Measurements from ENCODE around the gene CLEC4E. TPM values are rescaled to one million over a fixed set of nuclear protein-coding genes. Genes with fewer than 3 reads are reported as not detected.

The CLEC4E gene
- total RNA-seq, 1 donor from 2014 or later = not detected

DNA sequence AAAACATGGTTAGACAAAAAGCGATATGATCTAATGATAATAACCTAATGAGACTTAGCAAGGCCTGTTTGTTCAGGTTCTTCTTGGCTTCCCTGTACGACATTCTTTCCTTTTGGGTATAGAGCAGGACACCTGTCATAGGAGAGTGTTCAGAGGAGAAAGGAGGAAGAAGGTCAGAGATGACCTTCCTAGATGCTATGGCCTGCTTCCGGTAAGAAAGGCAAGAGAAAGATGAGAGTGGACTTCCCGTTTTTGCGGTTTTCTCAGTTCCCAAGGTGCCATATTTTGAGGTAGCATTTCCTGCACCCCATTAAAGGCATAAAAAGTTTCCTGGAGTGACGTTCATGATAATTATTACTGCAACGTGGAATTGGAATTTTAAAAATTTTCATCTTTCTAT is 8.7 kb downstream of the CLEC4E start:
- TF ChIP-seq, protein P1, sequence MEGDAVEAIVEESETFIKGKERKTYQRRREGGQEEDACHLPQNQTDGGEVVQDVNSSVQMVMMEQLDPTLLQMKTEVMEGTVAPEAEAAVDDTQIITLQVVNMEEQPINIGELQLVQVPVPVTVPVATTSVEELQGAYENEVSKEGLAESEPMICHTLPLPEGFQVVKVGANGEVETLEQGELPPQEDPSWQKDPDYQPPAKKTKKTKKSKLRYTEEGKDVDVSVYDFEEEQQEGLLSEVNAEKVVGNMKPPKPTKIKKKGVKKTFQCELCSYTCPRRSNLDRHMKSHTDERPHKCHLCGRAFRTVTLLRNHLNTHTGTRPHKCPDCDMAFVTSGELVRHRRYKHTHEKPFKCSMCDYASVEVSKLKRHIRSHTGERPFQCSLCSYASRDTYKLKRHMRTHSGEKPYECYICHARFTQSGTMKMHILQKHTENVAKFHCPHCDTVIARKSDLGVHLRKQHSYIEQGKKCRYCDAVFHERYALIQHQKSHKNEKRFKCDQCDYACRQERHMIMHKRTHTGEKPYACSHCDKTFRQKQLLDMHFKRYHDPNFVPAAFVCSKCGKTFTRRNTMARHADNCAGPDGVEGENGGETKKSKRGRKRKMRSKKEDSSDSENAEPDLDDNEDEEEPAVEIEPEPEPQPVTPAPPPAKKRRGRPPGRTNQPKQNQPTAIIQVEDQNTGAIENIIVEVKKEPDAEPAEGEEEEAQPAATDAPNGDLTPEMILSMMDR (IDR thresholded peaks at IDR 0.05; ENCODE audit: insufficient read depth, low read length, severe bottlenecking) = no peak
- no peak for DNase-seq (ENCODE audit: low read depth)
- Histone ChIP-seq H3K36me3 (ENCODE audit: control insufficient read depth, insufficient read depth, low read length) (no peaks in the 10 kb centered on the region), H3K27me3 (ENCODE audit: control insufficient read depth, insufficient read depth, low read length) (no peaks in the 10 kb centered on the region), H3K4me3 (ENCODE audit: low read depth, low read length) (no peak overlapping the region)
- no peak for FAIRE-seq

- Histone ChIP-seq H3K4me3 (ENCODE audit: low read depth, low read length) (no peak overlapping the region), H3K27me3 (ENCODE audit: control insufficient read depth, insufficient read depth, low read length) (no peaks in the 10 kb centered on the region), H3K36me3 (ENCODE audit: control insufficient read depth, insufficient read depth, low read length) (no peaks in the 10 kb centered on the region)
- TF ChIP-seq, protein P1 (IDR thresholded peaks at IDR 0.05; ENCODE audit: insufficient read depth, low read length, severe bottlenecking) = no peak
- DNase-seq (ENCODE audit: low read depth) = no peak
- no peak for FAIRE-seq
These were observed 13.2 kb downstream of the CLEC4E start for GRCh38 chr12:8527250-8528130.

DNA sequence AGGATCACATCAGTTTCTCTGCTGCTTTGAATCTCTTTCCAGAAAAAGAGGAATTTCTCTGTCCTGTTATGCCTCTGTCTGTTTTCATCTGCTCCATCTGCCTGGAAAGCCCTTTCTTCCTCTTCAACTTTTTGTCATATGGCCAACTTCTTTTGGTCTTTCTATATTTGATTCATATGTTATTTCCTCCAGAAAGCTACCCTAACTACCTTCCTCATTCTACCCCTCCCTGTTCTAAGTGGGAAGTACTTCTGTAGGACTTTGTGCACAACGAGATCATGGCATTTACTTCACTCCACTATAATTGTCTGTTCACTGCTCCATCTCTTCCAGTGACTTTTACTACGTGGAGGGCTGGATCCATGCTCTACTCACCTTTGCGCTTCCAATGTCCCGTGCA is 21.5 kb downstream of the CLEC4E start:
- TF ChIP-seq, protein P1 (IDR thresholded peaks at IDR 0.05; ENCODE audit: insufficient read depth, low read length, severe bottlenecking) = no peak
- Histone ChIP-seq H3K4me3 (ENCODE audit: low read depth, low read length) (no peak overlapping the region), H3K36me3 (ENCODE audit: control insufficient read depth, insufficient read depth, low read length) (no peaks in the 10 kb centered on the region), H3K27me3 (ENCODE audit: control insufficient read depth, insufficient read depth, low read length) (no peaks in the 10 kb centered on the region)
- FAIRE-seq = no peak
- no peak for DNase-seq (ENCODE audit: low read depth)

GRCh38 chr12:8517971-8518370 is 22.7 kb downstream of the CLEC4E start:
- H3K36me3 ChIP-seq (ENCODE audit: control insufficient read depth, insufficient read depth, low read length) = no peaks in the 10 kb centered on the region
- TF ChIP-seq, protein P1 (IDR thresholded peaks at IDR 0.05; ENCODE audit: insufficient read depth, low read length, severe bottlenecking) = no peak

GRCh38 chr12:8513256-8513655 is 27.4 kb downstream of the CLEC4E start, which contains the start of gene CLEC4D:
CLEC4D (plus strand) TSS chr12:8513503; CDS start chr12:8513733, 230 bp downstream.
- FAIRE-seq (no peak), DNase-seq (ENCODE audit: low read depth) (no peak)
- H3K4me3 ChIP-seq (ENCODE audit: low read depth, low read length) = no peak within 1 kb of the TSS
- TF ChIP-seq, protein P1 (IDR thresholded peaks at IDR 0.05; ENCODE audit: insufficient read depth, low read length, severe bottlenecking) = no peak
- H3K27me3 ChIP-seq (ENCODE audit: control insufficient read depth, insufficient read depth, low read length) = no peaks in the 10 kb centered on the region
- H3K36me3 ChIP-seq (ENCODE audit: control insufficient read depth, insufficient read depth, low read length) = no peaks in the 10 kb centered on the region

More at GRCh38 chr12:8517971-8518370, 22.7 kb downstream of the CLEC4E start:
- FAIRE-seq = no peak
- no peak for DNase-seq (ENCODE audit: low read depth)
- Histone ChIP-seq H3K27me3 (ENCODE audit: control insufficient read depth, insufficient read depth, low read length) (no peaks in the 10 kb centered on the region), H3K4me3 (ENCODE audit: low read depth, low read length) (no peak overlapping the region)
